HEK293 (cell line): Measurements from ENCODE around the gene XAGE3.
"Not testable (repeated sequence)": the region's sequence is repeated elsewhere in the genome, so short reads cannot be mapped to it uniquely, and the experiment has no call there.

ENCODE experiments used
- PRDM1 ChIP-seq: fragments of 450-650 bp; formaldehyde crosslinking; IDR thresholded peaks from 2 replicates; pipeline ENCODE4; 2016; ENCODE audit warnings: missing biosample characterization, missing genetic modification characterization
- ZNF140 ChIP-seq: fragments of 450-650 bp; formaldehyde crosslinking; IDR thresholded peaks from 2 replicates; pipeline ENCODE4 v1.5.1; 2016; ENCODE audit warnings: missing biosample characterization, missing genetic modification characterization
- TF ChIP-seq, protein P1 (sequence below): fragments of 450-650 bp; formaldehyde crosslinking; conservative IDR thresholded peaks from 2 replicates; pipeline ENCODE4 v1.5.1; 2016; ENCODE audit warnings: low read depth, missing biosample characterization, missing genetic modification characterization

DNA sequence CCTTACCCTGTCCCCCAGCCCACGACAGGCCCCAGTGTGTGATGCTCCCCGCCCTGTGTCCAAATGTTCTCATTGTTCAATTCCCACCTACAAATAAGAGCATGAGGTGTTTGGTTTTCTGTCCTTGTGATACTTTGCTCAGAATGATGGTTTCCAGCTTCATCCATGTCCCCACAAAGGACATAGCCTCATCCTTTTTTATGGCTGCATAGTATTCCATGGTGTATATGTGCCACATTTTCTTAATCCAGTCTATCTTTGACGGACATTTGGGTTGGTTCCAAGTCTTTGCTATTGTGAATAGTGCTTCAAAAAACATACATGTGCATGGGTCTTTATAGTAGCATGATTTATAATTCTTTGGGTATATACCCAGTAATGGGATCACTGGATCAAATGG, 24.3 kb downstream of the XAGE3 start:
- not testable (repeated sequence) for TF ChIP-seq ZNF140; PRDM1 (tag by site-specific recombination)
- TF ChIP-seq, protein P1, sequence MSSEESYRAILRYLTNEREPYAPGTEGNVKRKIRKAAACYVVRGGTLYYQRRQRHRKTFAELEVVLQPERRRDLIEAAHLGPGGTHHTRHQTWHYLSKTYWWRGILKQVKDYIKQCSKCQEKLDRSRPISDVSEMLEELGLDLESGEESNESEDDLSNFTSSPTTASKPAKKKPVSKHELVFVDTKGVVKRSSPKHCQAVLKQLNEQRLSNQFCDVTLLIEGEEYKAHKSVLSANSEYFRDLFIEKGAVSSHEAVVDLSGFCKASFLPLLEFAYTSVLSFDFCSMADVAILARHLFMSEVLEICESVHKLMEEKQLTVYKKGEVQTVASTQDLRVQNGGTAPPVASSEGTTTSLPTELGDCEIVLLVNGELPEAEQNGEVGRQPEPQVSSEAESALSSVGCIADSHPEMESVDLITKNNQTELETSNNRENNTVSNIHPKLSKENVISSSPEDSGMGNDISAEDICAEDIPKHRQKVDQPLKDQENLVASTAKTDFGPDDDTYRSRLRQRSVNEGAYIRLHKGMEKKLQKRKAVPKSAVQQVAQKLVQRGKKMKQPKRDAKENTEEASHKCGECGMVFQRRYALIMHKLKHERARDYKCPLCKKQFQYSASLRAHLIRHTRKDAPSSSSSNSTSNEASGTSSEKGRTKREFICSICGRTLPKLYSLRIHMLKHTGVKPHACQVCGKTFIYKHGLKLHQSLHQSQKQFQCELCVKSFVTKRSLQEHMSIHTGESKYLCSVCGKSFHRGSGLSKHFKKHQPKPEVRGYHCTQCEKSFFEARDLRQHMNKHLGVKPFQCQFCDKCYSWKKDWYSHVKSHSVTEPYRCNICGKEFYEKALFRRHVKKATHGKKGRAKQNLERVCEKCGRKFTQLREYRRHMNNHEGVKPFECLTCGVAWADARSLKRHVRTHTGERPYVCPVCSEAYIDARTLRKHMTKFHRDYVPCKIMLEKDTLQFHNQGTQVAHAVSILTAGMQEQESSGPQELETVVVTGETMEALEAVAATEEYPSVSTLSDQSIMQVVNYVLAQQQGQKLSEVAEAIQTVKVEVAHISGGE = not testable (repeated sequence)
